Activated CD8-positive, alpha-beta memory T cell treated with anti-CD3 and anti-CD28 coated beads for 36 hours (primary cell): ENCODE measurements around the gene CATSPERZ. TPM values are rescaled to one million over a fixed set of nuclear protein-coding genes. Genes with fewer than 3 reads are reported as not detected.

Source experiments
- CTCF ChIA-PET: fragments of 350-600 bp; sonication (Branson Sonifier 250); formaldehyde crosslinking; loops from one replicate; lab custom pipeline; 2021; ENCODE audit warnings: antibody characterized with exemption; lab: Charles Lee
- POLR2A ChIA-PET: fragments of 350-600 bp; sonication (Branson Sonifier 250); formaldehyde crosslinking; loops from one replicate; lab custom pipeline; 2021; ENCODE audit warnings: antibody characterized with exemption; lab: Charles Lee
- total RNA-seq, 2 experiments: library from RNA; stranded (reverse); gene quantifications; one replicate each; pipeline ENCODE4 v1.2.3, GENCODE V29; 2021

CATSPERZ gene
- total RNA-seq, 2 experiments from 2014 or later, result not detected

- CTCF ChIA-PET, result interaction anchor here (1.1 to 2.5 kb wide), 2 partner anchors 14 to 25 kb away, joined by 4 to 9 read pairs; no protein-coding TSS in a partner anchor
Measured at GRCh38 chr11:64275841-64276240, 24.3 kb upstream of the CATSPERZ start.

GRCh38 chr11:64276653-64277431 lies 23.3 kb upstream of the CATSPERZ start:
- ChIA-PET CTCF (interaction anchor here (1.1 to 2.5 kb wide), 3 partner anchors 10 to 28 kb away, joined by 3 to 9 read pairs (median 4); no protein-coding TSS in a partner anchor), POLR2A (interaction anchor here (0.6 to 0.7 kb wide), 2 partner anchors 63 to 1481 kb away, joined by 3 to 4 read pairs; no protein-coding TSS in a partner anchor)

More at GRCh38 chr11:64275841-64276240, 24.3 kb upstream of the CATSPERZ start:
- POLR2A ChIA-PET, result no interaction called here

GRCh38 chr11:64278576-64279190 lies 21.5 kb upstream of the CATSPERZ start:
- ChIA-PET CTCF (interaction anchor here (1.1 kb wide), 1 partner anchor 25 kb away, joined by 4 read pairs; no protein-coding TSS in a partner anchor), POLR2A (no interaction called here)

- POLR2A ChIA-PET, result interaction anchor here (0.6 kb wide), 1 partner anchor 36 kb away, joined by 6 read pairs; no protein-coding TSS in a partner anchor
- CTCF ChIA-PET, result interaction anchor here (1.9 to 3.4 kb wide), 3 partner anchors 10 to 22 kb away, joined by 5 to 26 read pairs (median 5); no protein-coding TSS in a partner anchor
Measured at GRCh38 chr11:64281957-64282770, 18.0 kb upstream of the CATSPERZ start.

GRCh38 chr11:64283092-64283491 lies 17.1 kb upstream of the CATSPERZ start:
- POLR2A ChIA-PET, result interaction anchor here (3.3 kb wide), 1 partner anchor 13 kb away, joined by 20 read pairs; no protein-coding TSS in a partner anchor
- CTCF ChIA-PET, result interaction anchor here (1.0 to 3.4 kb wide), 4 partner anchors 11 to 32 kb away, joined by 3 to 26 read pairs (median 6); partner anchors contain the start of gene PLCB3

- CTCF ChIA-PET, result interaction anchor here (0.6 to 3.4 kb wide), 6 partner anchors 11 to 33 kb away, joined by 3 to 26 read pairs (median 6); partner anchors contain the start of genes CATSPERZ and PLCB3
- POLR2A ChIA-PET, result interaction anchor here (0.7 to 3.3 kb wide), 6 partner anchors 14 to 78 kb away, joined by 3 to 20 read pairs (median 4); partner anchors contain the start of genes CATSPERZ, FERMT3, FKBP2 and TRMT112
Measured at GRCh38 chr11:64284048-64284961, 15.9 kb upstream of the CATSPERZ start, which contains the start of gene BAD. Gene BAD, minus strand, starts transcription at chr11:64284665. Its CDS starts 297 bp downstream, at chr11:64284368.

- CTCF ChIA-PET, result interaction anchor here (1.7 to 3.4 kb wide), 3 partner anchors 16 to 34 kb away, joined by 8 to 26 read pairs (median 15); partner anchors contain the start of genes CATSPERZ and PLCB3
- POLR2A ChIA-PET, result interaction anchor here (0.6 to 3.3 kb wide), 8 partner anchors 15 to 1444 kb away, joined by 3 to 20 read pairs (median 4); partner anchors contain the start of genes CATSPERZ, FERMT3, FKBP2 and TRMT112
Measured at GRCh38 chr11:64284962-64285884, 14.9 kb upstream of the CATSPERZ start, which contains the start of gene GPR137. Gene GPR137, plus strand, starts transcription at chr11:64285848. Its CDS starts 677 bp downstream, at chr11:64286525.

GRCh38 chr11:64285885-64286800 lies 14.0 kb upstream of the CATSPERZ start:
- ChIA-PET CTCF (interaction anchor here (0.9 to 3.4 kb wide), 5 partner anchors 15 to 35 kb away, joined by 3 to 26 read pairs (median 8); partner anchors contain the start of genes CATSPERZ and PLCB3), POLR2A (interaction anchor here (0.9 to 3.3 kb wide), 2 partner anchors 16 to 18 kb away, joined by 3 to 20 read pairs; no protein-coding TSS in a partner anchor)

- CTCF ChIA-PET, result interaction anchor here (0.9 to 2.5 kb wide), 3 partner anchors 14 to 18 kb away, joined by 3 to 11 read pairs (median 4); no protein-coding TSS in a partner anchor
- POLR2A ChIA-PET, result no interaction called here
Measured at GRCh38 chr11:64286801-64287159, 13.4 kb upstream of the CATSPERZ start.

GRCh38 chr11:64287676-64288352 lies 12.3 kb upstream of the CATSPERZ start:
- ChIA-PET POLR2A (no interaction called here), CTCF (interaction anchor here (0.7 to 2.5 kb wide), 3 partner anchors 13 to 17 kb away, joined by 3 to 11 read pairs (median 4); no protein-coding TSS in a partner anchor)

GRCh38 chr11:64288353-64288750 lies 11.8 kb upstream of the CATSPERZ start:
- POLR2A ChIA-PET, result no interaction called here
- CTCF ChIA-PET, result interaction anchor here (0.6 to 2.5 kb wide), 3 partner anchors 13 to 21 kb away, joined by 3 to 11 read pairs (median 3); no protein-coding TSS in a partner anchor

- CTCF ChIA-PET, result interaction anchor here (0.5 to 2.5 kb wide), 6 partner anchors 12 to 600 kb away, joined by 3 to 11 read pairs (median 6); partner anchors contain the start of genes CATSPERZ and PLCB3
- POLR2A ChIA-PET, result interaction anchor here (1.2 kb wide), 1 partner anchor 82 kb away, joined by 3 read pairs; the partner anchor contains the start of gene FERMT3
Measured at GRCh38 chr11:64289002-64289564, 11.1 kb upstream of the CATSPERZ start.
